Motor neuron (in vitro differentiated cells): ENCODE measurements around the gene TMEM253. TPM values are rescaled to one million over a fixed set of nuclear protein-coding genes. Genes with fewer than 3 reads are reported as not detected.

Experiments
- ATAC-seq, 8 experiments: fragments of 200-7000 bp; cut with Tn5 transposase; replicated peaks in 6 of 8; 2 replicates each; pipeline ENCODE4 v1.8.0; 2021; ENCODE audit warnings: mild to moderate bottlenecking in 8 of 8, moderate library complexity in 8 of 8
- H3K27ac ChIP-seq, 2 donors: fragments of 250-450 bp; sonication (Bioruptor Pico); 2 replicates each; pipeline ENCODE4 v1.9.0; 2021; ENCODE audit warnings: antibody characterized with exemption in 2 of 2, mild to moderate bottlenecking in 2 of 2, moderate library complexity in 1 of 2
- H3K4me1 ChIP-seq, 2 donors: fragments of 250-450 bp; sonication (Bioruptor Pico); replicated peaks in 1 of 2; 2 replicates each; pipeline ENCODE4 v1.6.1; 2021; ENCODE audit warnings: antibody characterized with exemption in 2 of 2, mild to moderate bottlenecking in 2 of 2, moderate library complexity in 1 of 2
- H3K4me3 ChIP-seq, 5 donors: fragments of 250-450 bp; sonication (Bioruptor Pico); 2 replicates each; pipeline ENCODE4 v1.9.0; 2021; ENCODE audit warnings: antibody characterized with exemption in 5 of 5, mild to moderate bottlenecking in 5 of 5, moderate library complexity in 4 of 5
- WGBS, 10 experiments: fragments of 450-650 bp; shearing (Covaris generic); methylation state at CpG; one replicate each; pipeline ENCODE4 v1.0.0; 2022; 5-methylcytosine and 5-hydroxymethylcytosine counted together
- in situ Hi-C, 9 experiments: fragments of 400-800 bp; cut with MboI; loops; one replicate each; pipeline ENCODE4 v1.15.0; 2021; ENCODE audit warnings: low sequenced_read_pairs in 9 of 9, low pct_unique_long_range_greater_than_20kb in 2 of 9; ENCODE audit not compliant: unreplicated experiment in 9 of 9
- total RNA-seq, 8 experiments: library from RNA; unstranded; fragments of 300-600 nt; gene quantifications; 2 replicates each; pipeline versions ENCODE4 v1.2.3 to v1.2.4, GENCODE V29; 2022

The TMEM253 gene
- total RNA-seq, 8 experiments from 2014 or later, result 0.37 to 2.5 (median 1.0) TPM

GRCh38 chr14:21074398-21075272 lies 26.2 kb upstream of the TMEM253 start:
- no peak overlapping the region for H3K4me3 ChIP-seq
- 88 to 100% (median 93%) methylated on average over 1 to 11 of the region's 26 CpGs; no CpG with 5 or more reads in 5 of the 10 experiments for WGBS, 10 experiments
- in situ Hi-C loops, result no loop called here
- ATAC-seq, result no peak
- H3K4me1 ChIP-seq, result peaks cover 6% of the 10 kb centered on the region in 2 donors
- no peak overlapping the region for H3K27ac ChIP-seq

GRCh38 chr14:21075719-21076437 lies 25.0 kb upstream of the TMEM253 start:
- 60 to 100% (median 91%) methylated on average over 1 to 6 of the region's 9 CpGs for WGBS, 10 experiments
- no peak overlapping the region for H3K27ac ChIP-seq
- H3K4me3 ChIP-seq, result no peak overlapping the region
- in situ Hi-C loops, result no loop called here
- ATAC-seq, result no peak
- H3K4me1 ChIP-seq, result peaks cover 6% of the 10 kb centered on the region in 2 donors

- WGBS, 10 experiments, result 83 to 100% (median 92%) methylated on average over 1 to 2 of the region's 2 CpGs; no CpG with 5 or more reads in 4 of the 10 experiments
- in situ Hi-C loops, result no loop called here
- no peak for ATAC-seq
- H3K4me3 ChIP-seq, result no peak overlapping the region
- H3K27ac ChIP-seq, result no peak overlapping the region
- no peaks in the 10 kb centered on the region for H3K4me1 ChIP-seq
Measured at GRCh38 chr14:21077672-21078071, 23.2 kb upstream of the TMEM253 start.

GRCh38 chr14:21078287-21078686 lies 22.6 kb upstream of the TMEM253 start:
- in situ Hi-C loops, result no loop called here
- H3K4me1 ChIP-seq, result no peaks in the 10 kb centered on the region
- 69 to 100% (median 92%) methylated on average over 2 to 3 of the region's 5 CpGs; no CpG with 5 or more reads in 6 of the 10 experiments for WGBS, 10 experiments
- H3K27ac ChIP-seq, result no peak overlapping the region
- ATAC-seq, result no peak
- H3K4me3 ChIP-seq, result no peak overlapping the region

GRCh38 chr14:21078726-21079125 lies 22.1 kb upstream of the TMEM253 start:
- Histone ChIP-seq H3K4me1 (no peaks in the 10 kb centered on the region), H3K4me3 (no peak overlapping the region), H3K27ac (no peak overlapping the region)
- WGBS, 10 experiments, result 67 to 93% (median 87%) methylated on average over 1 to 8 of the region's 10 CpGs; no CpG with 5 or more reads in 6 of the 10 experiments
- no peak for ATAC-seq
- in situ Hi-C loops, result no loop called here

- ATAC-seq, result no peak
- Histone ChIP-seq H3K4me3 (no peak overlapping the region), H3K27ac (no peak overlapping the region), H3K4me1 (peaks cover 2 to 4% of the 10 kb centered on the region in 2 donors)
- WGBS, 10 experiments, result 60 to 100% (median 100%) methylated on average over 1 to 5 of the region's 30 CpGs; no CpG with 5 or more reads in 5 of the 10 experiments
- in situ Hi-C loops, result no loop called here
Measured at GRCh38 chr14:21081521-21082142, 19.2 kb upstream of the TMEM253 start.

GRCh38 chr14:21083565-21084325 lies 17.1 kb upstream of the TMEM253 start:
- H3K4me3 ChIP-seq, result no peak overlapping the region
- H3K27ac ChIP-seq, result no peak overlapping the region
- no peak for ATAC-seq
- in situ Hi-C loops, result no loop called here
- peaks cover 17 to 18% of the 10 kb centered on the region in 2 donors for H3K4me1 ChIP-seq
- 50 to 100% (median 83%) methylated on average over 1 to 2 of the region's 11 CpGs; no CpG with 5 or more reads in 2 of the 10 experiments for WGBS, 10 experiments

GRCh38 chr14:21084396-21084795 lies 16.5 kb upstream of the TMEM253 start:
- in situ Hi-C loops, result no loop called here
- H3K27ac ChIP-seq, result no peak overlapping the region
- WGBS, 10 experiments, result 40 to 100% (median 100%) methylated on average over 1 to 2 of the region's 2 CpGs; no CpG with 5 or more reads in 2 of the 10 experiments
- no peak overlapping the region for H3K4me3 ChIP-seq
- peaks cover 17 to 18% of the 10 kb centered on the region in 2 donors for H3K4me1 ChIP-seq
- ATAC-seq, result no peak

GRCh38 chr14:21084998-21085853 lies 15.6 kb upstream of the TMEM253 start:
- in situ Hi-C loops, result no loop called here
- Histone ChIP-seq H3K27ac (no peak overlapping the region), H3K4me1 (peaks cover 17 to 18% of the 10 kb centered on the region in 2 donors), H3K4me3 (no peak overlapping the region)
- WGBS, 10 experiments, result 75 to 100% (median 88%) methylated on average over 2 to 13 of the region's 17 CpGs
- peak in 2 of 8 experiments; percentile 10 to 11 for ATAC-seq

GRCh38 chr14:21086908-21087293 lies 14.0 kb upstream of the TMEM253 start:
- Histone ChIP-seq H3K27ac (peak overlapping the region; percentile 68 to 80), H3K4me1 (peaks cover 17 to 18% of the 10 kb centered on the region in 2 donors), H3K4me3 (peak overlapping the region in 2 of 5 donors; percentile 4 to 7)
- in situ Hi-C loops, result no loop called here
- ATAC-seq, result no peak
- 50 to 100% (median 73%) methylated on average over 1 to 4 of the region's 4 CpGs; no CpG with 5 or more reads in 2 of the 10 experiments for WGBS, 10 experiments

GRCh38 chr14:21087294-21088091 lies 13.4 kb upstream of the TMEM253 start:
- Histone ChIP-seq H3K4me3 (peak overlapping the region in 2 of 5 donors; percentile 4 to 7), H3K27ac (peak overlapping the region; percentile 68 to 80), H3K4me1 (peaks cover 18 to 22% of the 10 kb centered on the region in 2 donors)
- in situ Hi-C loops, result no loop called here
- WGBS, 10 experiments, result 0 to 80% (median 7%) methylated on average over 1 to 4 of the region's 19 CpGs; no CpG with 5 or more reads in 5 of the 10 experiments
- peak; percentile 69 to 96 (median 90) for ATAC-seq
